PC-9 (cell line): Measurements from ENCODE around the gene BRPF1. TPM values are rescaled to one million over a fixed set of nuclear protein-coding genes. Genes with fewer than 3 reads are reported as not detected.

Experiments
- BruUV-seq: library from RNA; stranded (reverse); fragments of 400-500 nt; replicated peaks from 2 replicates; lab custom pipeline; 2021; lab: Mats Ljungman, UMichigan
- CTCF ChIA-PET: fragments of 300-600 bp; sonication (Branson Sonifier 250); formaldehyde crosslinking; loops from one replicate; lab custom pipeline; 2022; ENCODE audit warnings: antibody characterized with exemption; lab: Charles Lee
- POLR2A ChIA-PET: fragments of 300-600 bp; sonication (Branson Sonifier 250); formaldehyde crosslinking; loops from one replicate; lab custom pipeline; 2022; ENCODE audit warnings: antibody characterized with exemption; ENCODE audit not compliant: unreplicated experiment; lab: Charles Lee
- DNase-seq, 2 experiments: peaks; one replicate each; pipeline versions ENCODE4 v3.0.0 to v3.0.0-alpha.2; 2015 to 2022; ENCODE audit warnings: mixed read lengths in 1 of 2
- H2AFZ ChIP-seq: fragments of 200-600 bp; sonication (generic); 2 replicates; pipeline ENCODE4 v1.8.1; 2017; ENCODE audit warnings: antibody characterized with exemption
- H3F3A ChIP-seq: fragments of 200-600 bp; sonication (generic); 2 replicates; pipeline ENCODE4 v1.8.1; 2017; ENCODE audit warnings: antibody characterized with exemption, mild to moderate bottlenecking, low read depth; ENCODE audit not compliant: insufficient read depth
- H3K27ac ChIP-seq: fragments of 200-600 bp; sonication (generic); 2 replicates; pipeline ENCODE4 v1.6.1; 2016; ENCODE audit warnings: mixed run types
- H3K27me3 ChIP-seq: fragments of 200-600 bp; sonication (generic); 2 replicates; pipeline ENCODE4 v1.6.1; 2016; ENCODE audit warnings: low read depth, mixed run types; ENCODE audit not compliant: insufficient read depth
- H3K36me3 ChIP-seq: fragments of 200-600 bp; sonication (generic); 2 replicates; pipeline ENCODE4 v1.6.1; 2016; ENCODE audit warnings: low read depth, mixed run types
- H3K4me1 ChIP-seq: fragments of 200-600 bp; sonication (generic); replicated peaks from 2 replicates; pipeline ENCODE4 v1.6.1; 2016; ENCODE audit warnings: mixed run types; ENCODE audit not compliant: insufficient read depth
- H3K4me2 ChIP-seq: fragments of 200-600 bp; sonication (generic); 2 replicates; pipeline ENCODE4 v1.6.1; 2017; ENCODE audit warnings: mixed run types
- H3K4me3 ChIP-seq: fragments of 200-600 bp; sonication (generic); 2 replicates; pipeline ENCODE4 v1.6.1; 2016; ENCODE audit warnings: mixed run types
- H3K79me2 ChIP-seq: fragments of 200-600 bp; sonication (generic); 2 replicates; pipeline ENCODE4 v1.6.1; 2017; ENCODE audit warnings: low read depth, mixed run types
- H3K9me2 ChIP-seq: fragments of 200-600 bp; sonication (generic); 2 replicates; pipeline ENCODE4 v1.8.1; 2017; ENCODE audit warnings: mild to moderate bottlenecking; ENCODE audit not compliant: insufficient read depth
- H3K9me3 ChIP-seq: fragments of 200-600 bp; sonication (generic); 2 replicates; pipeline ENCODE4 v1.8.1; 2016; ENCODE audit warnings: low read depth; ENCODE audit not compliant: insufficient read depth
- H4K20me1 ChIP-seq: fragments of 200-600 bp; sonication (generic); 2 replicates; pipeline ENCODE4 v1.8.1; 2017; ENCODE audit not compliant: insufficient read depth
- CTCF ChIP-seq: fragments of 200-600 bp; sonication (generic); conservative IDR thresholded peaks from 2 replicates; pipeline ENCODE4 v1.6.1; 2017; ENCODE audit warnings: mixed run types, antibody characterized with exemption, mild to moderate bottlenecking, moderate library complexity
- EZH2 ChIP-seq: fragments of 200-600 bp; sonication (generic); IDR thresholded peaks from 2 replicates; pipeline ENCODE4 v1.8.0; 2017; ENCODE audit warnings: antibody characterized with exemption, low read depth
- intact Hi-C: fragments of 100-400 bp; cut with micrococcal nuclease; formaldehyde crosslinking; loops from one replicate; pipeline ENCODE4 v1.10.0; 2022; ENCODE audit not compliant: unreplicated experiment
- total RNA-seq: library from RNA; stranded (reverse); gene quantifications from 2 replicates; pipeline ENCODE4 v1.2.3, GENCODE V29; 2021

BRPF1 gene
- total RNA-seq, 1 experiment from 2014 or later, result 15.9 TPM

DNA sequence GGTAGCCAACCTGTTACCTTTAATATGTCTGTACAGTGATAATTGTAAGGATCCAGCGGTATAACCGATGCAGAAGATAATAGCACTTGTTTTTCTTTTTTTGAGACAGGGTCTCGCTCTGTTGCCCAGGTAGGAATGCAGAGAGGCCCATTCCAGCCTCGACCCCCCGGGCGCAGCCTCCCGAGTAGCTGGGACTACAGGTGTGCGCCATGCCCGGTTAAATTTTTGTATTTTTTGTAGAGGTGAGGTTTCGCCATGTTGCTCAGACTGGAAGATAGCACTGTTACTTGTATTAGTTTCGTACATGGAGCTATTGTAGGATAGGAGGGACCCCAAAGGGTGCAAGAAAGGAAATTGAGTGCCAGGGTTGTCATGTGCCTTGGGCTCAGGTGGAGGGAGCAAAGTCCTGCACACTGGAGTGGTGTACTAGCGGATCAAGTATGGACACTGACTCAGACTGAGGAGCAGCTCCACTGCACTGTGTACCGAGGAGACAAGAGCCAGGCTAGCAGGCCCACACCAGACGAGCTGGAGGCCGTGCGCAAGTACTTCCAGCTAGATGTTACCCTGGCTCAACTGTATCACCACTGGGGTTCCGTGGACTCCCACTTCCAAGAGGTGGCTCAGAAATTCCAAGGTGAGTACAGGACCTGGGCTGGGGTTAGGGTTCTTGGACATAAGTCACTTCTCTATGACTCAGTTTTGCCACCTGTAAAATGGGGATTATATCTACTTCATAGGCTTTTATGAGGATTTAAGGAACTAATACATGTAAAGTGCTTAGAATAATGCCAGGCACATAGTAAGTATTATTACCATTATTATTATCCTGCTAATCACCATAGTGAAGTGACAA, 19.2 kb downstream of the BRPF1 start:
- H3K4me1 ChIP-seq, result peaks cover 14% of the 10 kb centered on the region
- no peaks in the 10 kb centered on the region for H3K9me2 ChIP-seq
- no peaks in the 10 kb centered on the region for H3K9me3 ChIP-seq
- no peaks in the 10 kb centered on the region for H4K20me1 ChIP-seq
- POLR2A ChIA-PET, result no interaction called here
- H3K4me3 ChIP-seq, result peak overlapping the region; percentile 59
- TF ChIP-seq EZH2 (no peak), CTCF (no peak)
- DNase-seq, result no peak
- H3K36me3 ChIP-seq, result 0 out of 2 replicates have a peak, but pooled peaks cover 7% of the 10 kb centered on the region
- intact Hi-C loops, result loop anchor here (2.0 kb wide), 1 partner anchor 42 kb away; the partner anchor contains the start of genes ARPC4 and TADA3
- CTCF ChIA-PET, result no interaction called here
- H3K27ac ChIP-seq, result no peak overlapping the region
- peaks cover 10% of the 10 kb centered on the region; the same call in 1 of the 2 replicates for H3K79me2 ChIP-seq
- H3K27me3 ChIP-seq, result no peaks in the 10 kb centered on the region
- peak overlapping the region; percentile 96 for H3K4me2 ChIP-seq
- H2AFZ ChIP-seq, result peak overlapping the region; percentile 96
- TSS peak; percentile 32 for BruUV-seq
- H3F3A ChIP-seq, result peaks cover 24% of the 10 kb centered on the region

DNA sequence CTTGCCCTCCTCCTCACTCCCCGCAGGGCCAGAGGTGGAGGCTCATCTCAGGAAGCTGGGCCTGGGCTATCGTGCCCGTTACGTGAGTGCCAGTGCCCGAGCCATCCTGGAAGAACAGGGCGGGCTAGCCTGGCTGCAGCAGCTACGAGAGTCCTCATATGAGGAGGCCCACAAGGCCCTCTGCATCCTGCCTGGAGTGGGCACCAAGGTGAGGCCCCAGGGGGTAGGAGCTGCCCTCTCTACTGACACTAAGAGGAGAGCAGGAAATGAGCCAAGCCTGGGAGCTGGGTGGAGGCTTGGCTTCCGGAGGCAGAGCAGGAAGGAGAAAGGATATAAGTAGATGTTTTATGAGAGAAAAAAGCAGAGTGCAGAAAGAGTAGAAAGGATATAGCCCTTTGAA, 23.1 kb downstream of the BRPF1 start:
- no TSS peak for BruUV-seq
- POLR2A ChIA-PET, result no interaction called here

GRCh38 chr3:9757427-9757826, 25.9 kb downstream of the BRPF1 start:
- Histone ChIP-seq H3K27ac (no peak overlapping the region), H3K9me3 (no peaks in the 10 kb centered on the region), H2AFZ (no peak overlapping the region), H4K20me1 (no peaks in the 10 kb centered on the region), H3K4me3 (no peak overlapping the region), H3K4me1 (no peaks in the 10 kb centered on the region), H3K27me3 (no peaks in the 10 kb centered on the region), H3K9me2 (no peaks in the 10 kb centered on the region), H3K36me3 (0 out of 2 replicates have a peak, but pooled peaks cover under 1% of the 10 kb centered on the region), H3K4me2 (no peak overlapping the region), H3F3A (0 out of 2 replicates have a peak, but pooled peaks cover 7% of the 10 kb centered on the region), H3K79me2 (no peaks in the 10 kb centered on the region)
- BruUV-seq, result no TSS peak
- TF ChIP-seq CTCF (no peak), EZH2 (no peak)
- ChIA-PET POLR2A (no interaction called here), CTCF (no interaction called here)
- intact Hi-C loops, result no loop called here
- no peak for DNase-seq

More for the DNA sequence above, 23.1 kb downstream of the BRPF1 start:
- Histone ChIP-seq H3K9me2 (no peaks in the 10 kb centered on the region), H3K36me3 (0 out of 2 replicates have a peak, but pooled peaks cover 6% of the 10 kb centered on the region), H3K27me3 (no peaks in the 10 kb centered on the region), H3F3A (peaks cover 7% of the 10 kb centered on the region; the same call in 1 of the 2 replicates), H3K27ac (no peak overlapping the region), H3K4me2 (no peak overlapping the region), H3K4me3 (no peak overlapping the region), H3K4me1 (peaks cover 9% of the 10 kb centered on the region), H4K20me1 (no peaks in the 10 kb centered on the region), H3K9me3 (no peaks in the 10 kb centered on the region), H2AFZ (no peak overlapping the region), H3K79me2 (peaks cover 10% of the 10 kb centered on the region; the same call in 1 of the 2 replicates)
- no peak for DNase-seq
- intact Hi-C loops, result no loop called here
- CTCF ChIA-PET, result no interaction called here
- no peak for TF ChIP-seq CTCF
- no peak for TF ChIP-seq EZH2
